ENCODE measurements around the gene MYO16. TPM values are rescaled to one million over a fixed set of nuclear protein-coding genes. Genes with fewer than 3 reads are reported as not detected.

The MYO16 gene
- polyA plus RNA-seq, 2 of the 4 experiments (the other 2 are of a cell fraction) = 0.03 to 0.06 TPM

GRCh38 chr13:108955741-108956140 is 326.3 kb downstream of the MYO16 start:
- TF ChIP-seq FOSB (CRISPR knock-in tag; IDR thresholded peaks at IDR 0.05) (no peak), NR3C1 (IDR thresholded peaks at IDR 0.05) (no peak), RAD21 (conservative IDR thresholded peaks at IDR 0.05 in 1 of 2, IDR thresholded peaks at IDR 0.05 in 1 of 2) (no peak), ZFP36 (IDR thresholded peaks at IDR 0.05; ENCODE audit: borderline replicate concordance, partially characterized antibody) (no peak), MAZ (IDR thresholded peaks at IDR 0.05; ENCODE audit: borderline replicate concordance, low read depth, low read length) (no peak), ZSCAN20 (CRISPR knock-in tag; IDR thresholded peaks at IDR 0.05) (no peak), E2F6 (IDR thresholded peaks at IDR 0.05; ENCODE audit: borderline replicate concordance, low read depth) (no peak), JUN (IDR thresholded peaks at IDR 0.05) (no peak), JUNB (IDR thresholded peaks at IDR 0.05) (no peak)
- TF ChIP-seq, protein P1, sequence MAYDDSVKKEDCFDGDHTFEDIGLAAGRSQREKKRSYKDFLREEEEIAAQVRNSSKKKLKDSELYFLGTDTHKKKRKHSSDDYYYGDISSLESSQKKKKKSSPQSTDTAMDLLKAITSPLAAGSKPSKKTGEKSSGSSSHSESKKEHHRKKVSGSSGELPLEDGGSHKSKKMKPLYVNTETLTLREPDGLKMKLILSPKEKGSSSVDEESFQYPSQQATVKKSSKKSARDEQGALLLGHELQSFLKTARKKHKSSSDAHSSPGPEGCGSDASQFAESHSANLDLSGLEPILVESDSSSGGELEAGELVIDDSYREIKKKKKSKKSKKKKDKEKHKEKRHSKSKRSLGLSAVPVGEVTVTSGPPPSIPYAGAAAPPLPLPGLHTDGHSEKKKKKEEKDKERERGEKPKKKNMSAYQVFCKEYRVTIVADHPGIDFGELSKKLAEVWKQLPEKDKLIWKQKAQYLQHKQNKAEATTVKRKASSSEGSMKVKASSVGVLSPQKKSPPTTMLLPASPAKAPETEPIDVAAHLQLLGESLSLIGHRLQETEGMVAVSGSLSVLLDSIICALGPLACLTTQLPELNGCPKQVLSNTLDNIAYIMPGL (CRISPR knock-in tag; IDR thresholded peaks at IDR 0.05; ENCODE audit: borderline replicate concordance) = no peak
- ATAC-seq (no peak), DNase-seq (ENCODE audit: low read depth in 1 of 2, low spot score in 1 of 2) (no peak), FAIRE-seq (no peak)
- H3K4me1 ChIP-seq = peaks cover 11% of the 10 kb centered on the region; the same call in 1 of the 3 replicates
- CTCF ChIA-PET = interaction anchor here (0.7 kb wide), 1 partner anchor 1865 kb away, joined by 3 read pairs; no protein-coding TSS in a partner anchor
- H3K4me3 ChIP-seq = no peak overlapping the region
- H3K9me3 ChIP-seq = no peaks in the 10 kb centered on the region
- WGBS (ENCODE audit: missing lambda C conversion rate) = 94% methylated on average over 5 of the region's 5 CpGs
- POLR2A ChIA-PET = no interaction called here
- H3K4me2 ChIP-seq = no peak overlapping the region
- no peak overlapping the region; a peak in 1 of 6 replicates for H3K27ac ChIP-seq

GRCh38 chr13:108957369-108958012 is 328.1 kb downstream of the MYO16 start:
- ATAC-seq = peak; percentile 83 to 85
- TF ChIP-seq, protein P2, sequence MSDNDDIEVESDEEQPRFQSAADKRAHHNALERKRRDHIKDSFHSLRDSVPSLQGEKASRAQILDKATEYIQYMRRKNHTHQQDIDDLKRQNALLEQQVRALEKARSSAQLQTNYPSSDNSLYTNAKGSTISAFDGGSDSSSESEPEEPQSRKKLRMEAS (IDR thresholded peaks at IDR 0.05) = 0 out of 2 replicates have a peak, but pooled peaks have one; percentile 6
- TF ChIP-seq POLR2A (IDR thresholded peaks at IDR 0.05; ENCODE audit: low read length) (no peak), TFCP2L1 (CRISPR knock-in tag; IDR thresholded peaks at IDR 0.05) (no peak), RNF2 (IDR thresholded peaks at IDR 0.05; ENCODE audit: borderline replicate concordance, low read depth) (no peak), USF2 (IDR thresholded peaks at IDR 0.05) (peak; percentile 34; the same call in 1 of the 2 replicates), FOSL2 (IDR thresholded peaks at IDR 0.05) (0 out of 2 replicates have a peak, but pooled peaks have one; percentile 8), FOSL2 (CRISPR knock-in tag; IDR thresholded peaks at IDR 0.05) (peak; percentile 86)
- H3K4me2 ChIP-seq = peak overlapping the region; percentile 50
- POLR2A ChIA-PET = no interaction called here
- CTCF ChIA-PET = interaction anchor here (0.7 kb wide), 1 partner anchor 273 kb away, joined by 3 read pairs; no protein-coding TSS in a partner anchor
- H3K4me1 ChIP-seq = peaks cover 14% of the 10 kb centered on the region; the same call in 2 of the 3 replicates
- 5% methylated on average over 11 of the region's 11 CpGs for WGBS (ENCODE audit: missing lambda C conversion rate)
- DNase-seq (ENCODE audit: low read depth in 1 of 2, low spot score in 1 of 2) = peak; percentile 16 to 48
- no peaks in the 10 kb centered on the region for H3K9me3 ChIP-seq
- H3K4me3 ChIP-seq = no peak overlapping the region
- FAIRE-seq = no peak
- H3K27ac ChIP-seq = peak overlapping the region; percentile 8 to 80; a peak in 5 of 6 replicates

GRCh38 chr13:108958013-108958376 is 328.6 kb downstream of the MYO16 start:
- peaks cover 14% of the 10 kb centered on the region; the same call in 2 of the 3 replicates for H3K4me1 ChIP-seq
- no peaks in the 10 kb centered on the region for H3K9me3 ChIP-seq
- ATAC-seq (no peak), FAIRE-seq (no peak), DNase-seq (ENCODE audit: low read depth in 1 of 2, low spot score in 1 of 2) (no peak)
- TF ChIP-seq POLR2AphosphoS2 (conservative IDR thresholded peaks at IDR 0.05; ENCODE audit: low read length) = no peak
- TF ChIP-seq MAZ (IDR thresholded peaks at IDR 0.05; ENCODE audit: borderline replicate concordance, low read depth, low read length) = no peak
- TF ChIP-seq SMC3 (IDR thresholded peaks at IDR 0.05) = no peak
- TF ChIP-seq GATA3 (IDR thresholded peaks at IDR 0.05; ENCODE audit: borderline replicate concordance) = no peak
- H3K4me2 ChIP-seq = peak overlapping the region; percentile 50
- POLR2A ChIA-PET = no interaction called here
- H3K4me3 ChIP-seq = no peak overlapping the region
- H3K27ac ChIP-seq = peak overlapping the region; percentile 54 to 80; a peak in 4 of 6 replicates
- CTCF ChIA-PET = no interaction called here
